ENCODE results near the gene CNN2. TPM values are rescaled to one million over a fixed set of nuclear protein-coding genes. Genes with fewer than 3 reads are reported as not detected.

The CNN2 gene
- total RNA-seq, result 100 to 1,000 TPM; 513 to 519 TPM

DNA sequence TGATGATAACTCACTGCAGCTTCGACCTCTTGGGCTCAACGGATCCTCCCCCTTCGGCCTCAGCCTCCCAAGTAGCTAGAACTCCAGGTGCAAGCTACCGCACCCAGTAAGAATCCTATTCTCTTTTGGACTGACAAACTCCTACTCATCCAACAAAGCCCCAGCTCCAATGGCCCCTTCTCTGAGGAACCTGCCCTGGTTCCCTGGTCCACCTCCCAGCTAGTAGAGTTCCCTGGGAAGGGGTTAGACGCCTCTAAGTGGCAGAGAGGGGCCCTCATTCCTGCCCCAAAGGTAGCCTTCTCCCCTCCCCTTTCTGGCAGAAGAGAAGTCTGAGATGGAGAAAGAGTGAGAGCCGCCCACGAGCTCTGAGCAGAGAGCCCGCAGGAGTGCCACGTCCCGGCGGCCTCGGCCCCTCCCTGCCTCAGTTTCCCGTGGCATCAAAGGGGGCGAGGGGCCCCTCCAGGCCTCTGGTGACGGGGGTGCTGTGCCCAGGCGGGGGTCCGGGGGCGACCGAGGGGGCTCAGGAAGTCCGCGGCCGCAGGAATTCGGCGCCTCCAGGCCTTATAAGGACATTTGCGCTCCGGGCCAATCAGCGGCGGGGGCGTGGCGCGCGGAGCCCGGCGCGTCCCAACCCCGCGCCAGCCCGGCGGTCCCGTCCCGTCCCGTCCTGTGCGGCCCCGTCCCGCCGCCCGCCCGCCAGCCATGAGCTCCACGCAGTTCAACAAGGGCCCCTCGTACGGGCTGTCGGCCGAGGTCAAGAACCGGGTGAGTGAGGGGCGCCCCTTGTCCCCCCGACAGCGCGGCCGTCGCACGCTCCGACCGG lies at the start of gene CNN2:
CNN2 (plus strand) TSS at position 649 of the 823 bp plus-strand sequence; CDS start at position 703, 54 bp downstream.
- Mint-ChIP-seq H3K9me3 (no peaks in the 10 kb centered on the region), H3K27me3 (no peaks in the 10 kb centered on the region), H3K27ac (peak within 1 kb of the TSS; percentile 95), H3K36me3 (ENCODE audit: low read depth) (peaks cover 34% of the 10 kb centered on the region), H3K4me3 (peak within 1 kb of the TSS; percentile 97), H3K4me1 (peaks cover 34% of the 10 kb centered on the region)
- ChIA-PET CTCF (interaction anchor here (0.7 to 5.1 kb wide), 4 partner anchors 12 to 218 kb away, joined by 3 to 34 read pairs (median 6); partner anchors contain the start of genes ABCA7 and ARHGAP45), POLR2A (interaction anchor here (0.9 to 8.8 kb wide), 10 partner anchors 12 to 243 kb away, joined by 3 to 134 read pairs (median 28); partner anchors contain the start of genes ABCA7, ARHGAP45, CIRBP and GPX4)
- DNase-seq, result peak; percentile 78

DNA sequence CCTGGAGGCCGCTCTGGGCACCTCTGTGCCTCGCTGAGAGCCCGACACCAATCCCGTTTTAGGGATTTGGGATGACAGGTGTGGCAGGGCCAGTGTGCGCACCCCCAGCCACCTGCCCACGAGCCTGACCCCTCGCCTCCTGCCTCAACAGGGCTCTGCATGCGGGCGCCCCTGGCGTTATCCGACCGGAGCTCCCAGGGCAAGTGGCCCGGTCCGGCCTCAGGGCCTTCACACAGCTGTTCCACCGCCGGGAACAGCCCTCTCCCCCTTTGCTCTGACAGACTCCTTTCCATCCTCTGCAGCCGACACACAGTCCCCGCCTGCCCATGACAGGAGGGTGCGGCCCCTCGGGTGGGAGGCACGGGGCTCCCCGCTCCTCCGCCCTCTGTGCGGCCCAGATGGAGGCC lies 49.3 kb upstream of the CNN2 start:
- no peak for DNase-seq
- Mint-ChIP-seq H3K36me3 (ENCODE audit: low read depth) (peaks cover 11% of the 10 kb centered on the region), H3K9me3 (no peaks in the 10 kb centered on the region), H3K4me1 (no peaks in the 10 kb centered on the region), H3K27me3 (no peaks in the 10 kb centered on the region), H3K4me3 (no peak overlapping the region), H3K27ac (no peak overlapping the region)
- CTCF ChIA-PET, result no interaction called here
- POLR2A ChIA-PET, result no interaction called here

DNA sequence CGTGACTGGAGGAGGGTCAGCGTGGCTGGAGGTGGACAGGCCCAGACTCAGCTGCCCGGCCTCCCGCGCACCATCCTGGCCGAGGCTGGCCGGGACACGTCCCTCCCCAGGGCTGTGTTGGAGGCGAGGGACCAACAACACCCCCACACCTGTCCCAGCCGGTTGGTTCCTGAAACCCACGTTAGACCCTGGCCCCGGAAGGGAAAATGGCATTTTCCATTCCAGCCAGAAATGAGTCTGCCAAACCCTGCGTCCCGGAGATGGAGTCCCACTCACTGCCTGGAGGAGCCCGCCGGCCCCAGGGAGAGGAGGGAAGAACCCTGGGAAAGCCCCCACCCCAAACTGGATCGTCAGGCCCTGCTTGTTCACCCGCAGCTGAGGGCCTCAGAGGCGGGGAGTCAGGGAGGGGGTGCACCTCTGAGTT lies 47.1 kb upstream of the CNN2 start:
- no peak overlapping the region for H3K4me3 Mint-ChIP-seq
- no peaks in the 10 kb centered on the region for H3K9me3 Mint-ChIP-seq
- ChIA-PET CTCF (interaction anchor here (0.8 kb wide), 1 partner anchor 116 kb away, joined by 3 read pairs; no protein-coding TSS in a partner anchor), POLR2A (no interaction called here)
- no peak for DNase-seq
- H3K4me1 Mint-ChIP-seq, result peaks cover 5% of the 10 kb centered on the region
- H3K27ac Mint-ChIP-seq, result no peak overlapping the region
- H3K36me3 Mint-ChIP-seq (ENCODE audit: low read depth), result no peaks in the 10 kb centered on the region
- H3K27me3 Mint-ChIP-seq, result no peaks in the 10 kb centered on the region

DNA sequence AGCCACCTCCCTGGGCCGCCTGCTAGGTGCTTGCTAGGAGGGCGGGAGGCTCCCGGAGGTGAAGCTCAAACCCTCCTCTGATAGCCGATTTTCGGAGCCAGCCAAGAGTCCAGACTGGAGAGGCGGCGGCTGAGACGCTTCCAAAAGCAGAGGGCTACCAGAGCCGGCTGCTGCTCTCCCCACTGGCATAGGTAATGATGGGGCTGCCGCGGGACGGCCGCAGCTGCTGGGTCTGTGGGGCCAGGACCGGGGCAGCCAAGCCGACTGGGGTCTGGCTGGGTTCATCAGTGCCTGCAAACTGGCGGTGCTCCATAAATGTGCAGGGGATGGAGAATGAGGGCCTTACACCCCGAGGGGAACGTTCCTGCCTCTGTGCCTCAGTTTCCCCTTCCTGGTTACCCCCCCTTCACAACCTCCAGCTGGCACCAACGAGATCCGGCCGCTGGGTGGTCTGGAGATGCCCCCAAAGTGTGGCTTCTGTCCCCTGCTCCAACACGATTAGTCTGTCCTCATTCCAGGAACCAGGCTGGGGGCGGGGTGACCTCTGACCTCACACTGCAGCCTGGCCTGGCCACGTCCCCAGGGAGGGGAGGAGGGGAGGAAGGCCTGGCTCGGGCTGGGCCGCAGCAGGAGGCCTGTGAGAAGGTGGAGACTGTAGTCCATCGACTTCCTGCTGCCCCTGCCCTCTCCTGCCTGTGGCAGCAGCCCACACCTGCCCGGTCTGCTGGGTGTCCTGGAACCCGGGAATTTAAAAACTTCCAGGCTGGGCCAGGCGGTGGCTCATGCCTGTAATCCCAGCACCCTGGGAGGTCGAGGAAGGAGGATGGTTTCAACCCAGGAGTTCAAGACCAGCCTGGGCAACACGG lies 46.0 kb upstream of the CNN2 start:
- ChIA-PET CTCF (interaction anchor here (0.8 to 5.3 kb wide), 3 partner anchors 24 to 117 kb away, joined by 3 to 96 read pairs (median 3); no protein-coding TSS in a partner anchor), POLR2A (no interaction called here)
- no peak for DNase-seq
- Mint-ChIP-seq H3K4me3 (no peak overlapping the region), H3K27ac (no peak overlapping the region), H3K36me3 (ENCODE audit: low read depth) (no peaks in the 10 kb centered on the region), H3K27me3 (no peaks in the 10 kb centered on the region), H3K4me1 (peaks cover 13% of the 10 kb centered on the region), H3K9me3 (no peaks in the 10 kb centered on the region)

DNA sequence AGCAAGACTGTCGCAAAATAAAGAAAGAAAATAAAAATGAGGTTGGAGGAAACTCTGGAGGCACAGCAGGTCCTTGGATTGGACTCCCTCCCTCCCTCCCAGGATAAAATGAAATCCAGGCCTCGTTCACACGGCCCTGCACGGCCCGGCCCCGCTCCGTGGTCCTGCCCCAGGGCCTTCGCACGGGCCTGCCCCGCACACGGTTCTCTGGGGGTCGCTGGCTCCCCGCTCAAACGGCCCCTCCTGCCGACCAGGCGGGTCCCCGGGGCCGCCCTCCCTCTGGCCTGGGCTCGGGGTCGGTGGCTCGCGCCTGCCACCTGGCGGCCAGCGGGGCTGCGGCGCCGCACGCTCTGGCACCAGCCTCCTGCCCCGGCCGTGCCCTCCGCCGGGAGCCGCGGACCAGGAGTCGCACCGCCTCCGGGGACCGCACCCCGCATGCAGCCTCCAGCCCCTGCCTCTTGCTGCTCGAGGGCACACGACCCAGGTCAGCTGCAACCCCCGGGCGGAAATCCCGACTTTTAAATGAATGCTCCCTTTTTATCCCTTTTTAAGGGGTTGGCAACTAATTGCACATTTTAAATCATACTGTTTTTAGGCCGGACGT lies 43.7 kb upstream of the CNN2 start:
- H3K36me3 Mint-ChIP-seq (ENCODE audit: low read depth), result peaks cover 8% of the 10 kb centered on the region
- peak; percentile 79 for DNase-seq
- CTCF ChIA-PET, result interaction anchor here (0.6 to 5.3 kb wide), 5 partner anchors 11 to 119 kb away, joined by 3 to 96 read pairs (median 9); no protein-coding TSS in a partner anchor
- H3K9me3 Mint-ChIP-seq, result no peaks in the 10 kb centered on the region
- no peaks in the 10 kb centered on the region for H3K27me3 Mint-ChIP-seq
- H3K4me1 Mint-ChIP-seq, result peaks cover 20% of the 10 kb centered on the region
- POLR2A ChIA-PET, result interaction anchor here (0.9 to 2.1 kb wide), 4 partner anchors 58 to 119 kb away, joined by 3 to 8 read pairs (median 4); no protein-coding TSS in a partner anchor
- H3K27ac Mint-ChIP-seq, result no peak overlapping the region
- H3K4me3 Mint-ChIP-seq, result no peak overlapping the region

DNA sequence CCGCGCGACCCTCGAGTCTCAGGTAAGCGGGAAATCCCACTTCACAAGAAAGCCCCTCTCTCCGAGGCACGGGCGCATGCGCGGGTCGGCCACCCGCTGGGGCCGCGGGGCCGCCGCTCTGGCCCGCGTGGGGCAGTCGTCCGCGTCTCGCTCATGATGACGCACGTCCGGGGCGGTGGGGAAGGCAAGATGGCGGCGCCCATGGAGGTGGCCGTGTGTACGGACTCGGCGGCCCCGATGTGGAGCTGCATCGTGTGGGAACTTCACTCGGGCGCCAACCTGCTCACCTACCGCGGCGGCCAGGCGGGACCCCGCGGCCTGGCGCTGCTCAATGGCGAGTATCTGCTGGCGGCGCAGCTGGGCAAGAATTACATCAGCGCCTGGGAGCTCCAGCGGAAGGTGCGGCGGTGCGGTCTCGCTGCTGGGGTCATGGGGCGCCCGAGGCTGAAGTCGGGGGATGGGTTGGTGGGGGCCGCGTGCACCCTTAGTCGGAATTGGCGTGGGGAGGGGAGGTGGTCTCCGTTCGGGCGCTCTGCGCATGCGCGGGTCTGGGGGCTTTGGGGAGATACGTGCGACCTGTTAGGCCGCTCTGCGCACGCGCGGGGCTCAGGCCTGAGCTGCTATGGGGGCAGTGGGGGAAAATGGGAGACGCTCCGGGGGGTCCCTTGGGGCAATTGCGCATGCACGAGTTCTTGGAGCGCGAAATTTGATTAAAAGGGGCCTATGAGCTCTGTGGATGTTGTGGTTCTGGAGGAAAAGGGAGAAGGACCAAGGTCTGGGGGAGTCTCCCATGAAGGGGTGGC lies 42.0 kb upstream of the CNN2 start, which contains the start of gene WDR18:
WDR18 (plus strand) TSS at position 181 of the 803 bp plus-strand sequence; CDS start at position 190, 9 bp downstream.
- Mint-ChIP-seq H3K27ac (peak within 1 kb of the TSS; percentile 83), H3K4me1 (peaks cover 22% of the 10 kb centered on the region), H3K4me3 (peak within 1 kb of the TSS; percentile 91), H3K36me3 (ENCODE audit: low read depth) (peaks cover 8% of the 10 kb centered on the region), H3K9me3 (no peaks in the 10 kb centered on the region), H3K27me3 (no peaks in the 10 kb centered on the region)
- peak; percentile 91 for DNase-seq
- ChIA-PET CTCF (interaction anchor here (0.6 to 5.3 kb wide), 25 partner anchors 9 to 478 kb away, joined by 3 to 96 read pairs (median 4); partner anchors contain the start of genes ARHGAP45, CFD, MED16 and RNU6-9), POLR2A (interaction anchor here (0.8 to 3.1 kb wide), 21 partner anchors 11 to 285 kb away, joined by 3 to 20 read pairs (median 4); partner anchors contain the start of genes ABCA7, ARHGAP45, CIRBP and RNU6-2)

DNA sequence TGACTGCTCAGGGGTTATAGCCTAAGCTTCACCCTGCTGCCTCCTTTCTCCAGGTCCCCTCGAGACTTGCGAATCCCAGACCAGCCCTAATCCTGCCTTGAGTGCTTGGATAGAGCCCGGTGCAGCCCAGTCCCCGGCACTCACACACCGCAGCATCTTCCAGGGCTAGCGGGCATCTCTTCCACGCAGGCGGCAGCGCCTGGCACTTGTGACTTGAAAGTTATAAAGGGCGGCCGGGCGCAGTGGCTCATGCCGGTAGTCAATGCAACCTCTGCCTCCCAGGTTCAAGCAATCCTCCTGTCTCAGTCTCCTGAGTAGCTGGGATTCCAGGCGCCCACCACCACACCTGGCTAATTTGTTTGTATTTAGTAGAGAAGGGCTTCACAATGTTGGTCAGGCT lies 40.3 kb upstream of the CNN2 start:
- CTCF ChIA-PET, result no interaction called here
- Mint-ChIP-seq H3K9me3 (no peaks in the 10 kb centered on the region), H3K4me3 (peak overlapping the region; percentile 91), H3K27me3 (no peaks in the 10 kb centered on the region), H3K4me1 (peaks cover 22% of the 10 kb centered on the region), H3K27ac (no peak overlapping the region), H3K36me3 (ENCODE audit: low read depth) (peaks cover 15% of the 10 kb centered on the region)
- no peak for DNase-seq
- POLR2A ChIA-PET, result interaction anchor here (3.1 kb wide), 1 partner anchor 34 kb away, joined by 17 read pairs; the partner anchor contains the start of genes RNU6-2 and TMEM259

DNA sequence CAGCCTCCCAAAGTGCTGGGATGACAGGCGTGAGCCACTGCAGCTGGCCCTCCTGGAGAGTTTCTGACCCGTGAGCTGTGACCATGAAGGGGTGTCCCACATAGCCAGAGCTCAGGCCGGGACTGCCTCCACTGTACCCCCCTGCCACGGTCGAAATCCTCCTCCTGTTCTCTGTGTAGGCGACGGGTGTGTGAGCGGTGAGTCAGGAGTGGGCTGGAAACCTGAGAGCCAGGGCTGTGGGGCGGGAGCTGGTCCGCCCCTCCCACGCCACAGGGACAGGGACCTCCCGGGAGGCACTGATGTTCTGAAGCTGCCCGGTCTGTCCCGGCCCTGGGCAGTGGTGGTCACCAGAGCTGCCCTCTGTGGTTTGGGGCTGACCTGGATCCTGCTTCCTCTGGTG lies 38.3 kb upstream of the CNN2 start:
- Mint-ChIP-seq H3K4me3 (no peak overlapping the region), H3K9me3 (no peaks in the 10 kb centered on the region), H3K27me3 (no peaks in the 10 kb centered on the region), H3K4me1 (peaks cover 20% of the 10 kb centered on the region), H3K36me3 (ENCODE audit: low read depth) (peaks cover 18% of the 10 kb centered on the region), H3K27ac (no peak overlapping the region)
- ChIA-PET POLR2A (no interaction called here), CTCF (no interaction called here)
- DNase-seq, result no peak

DNA sequence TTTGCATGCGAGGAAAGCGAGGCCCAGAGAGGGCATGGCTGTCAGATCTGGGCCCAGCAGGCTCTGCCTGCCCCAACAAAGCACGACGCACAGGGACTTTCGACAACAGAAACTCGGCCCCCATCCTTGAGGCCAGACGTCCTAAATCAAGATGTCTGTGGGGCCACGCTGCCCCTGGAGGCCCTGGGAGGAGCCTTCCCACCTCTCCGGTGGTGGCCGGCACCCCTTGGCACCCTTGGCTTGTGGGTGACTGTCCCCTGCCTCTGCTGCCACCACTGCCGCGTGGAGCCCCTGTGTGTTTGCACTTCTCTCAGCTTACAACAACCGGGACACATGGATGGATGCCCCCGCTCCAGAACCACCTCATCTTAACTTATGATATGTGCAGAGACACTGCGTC lies 37.9 kb upstream of the CNN2 start:
- Mint-ChIP-seq H3K4me3 (no peak overlapping the region), H3K36me3 (ENCODE audit: low read depth) (peaks cover 20% of the 10 kb centered on the region), H3K4me1 (peaks cover 20% of the 10 kb centered on the region), H3K27me3 (no peaks in the 10 kb centered on the region), H3K27ac (no peak overlapping the region), H3K9me3 (no peaks in the 10 kb centered on the region)
- no peak for DNase-seq
- POLR2A ChIA-PET, result no interaction called here
- CTCF ChIA-PET, result no interaction called here

DNA sequence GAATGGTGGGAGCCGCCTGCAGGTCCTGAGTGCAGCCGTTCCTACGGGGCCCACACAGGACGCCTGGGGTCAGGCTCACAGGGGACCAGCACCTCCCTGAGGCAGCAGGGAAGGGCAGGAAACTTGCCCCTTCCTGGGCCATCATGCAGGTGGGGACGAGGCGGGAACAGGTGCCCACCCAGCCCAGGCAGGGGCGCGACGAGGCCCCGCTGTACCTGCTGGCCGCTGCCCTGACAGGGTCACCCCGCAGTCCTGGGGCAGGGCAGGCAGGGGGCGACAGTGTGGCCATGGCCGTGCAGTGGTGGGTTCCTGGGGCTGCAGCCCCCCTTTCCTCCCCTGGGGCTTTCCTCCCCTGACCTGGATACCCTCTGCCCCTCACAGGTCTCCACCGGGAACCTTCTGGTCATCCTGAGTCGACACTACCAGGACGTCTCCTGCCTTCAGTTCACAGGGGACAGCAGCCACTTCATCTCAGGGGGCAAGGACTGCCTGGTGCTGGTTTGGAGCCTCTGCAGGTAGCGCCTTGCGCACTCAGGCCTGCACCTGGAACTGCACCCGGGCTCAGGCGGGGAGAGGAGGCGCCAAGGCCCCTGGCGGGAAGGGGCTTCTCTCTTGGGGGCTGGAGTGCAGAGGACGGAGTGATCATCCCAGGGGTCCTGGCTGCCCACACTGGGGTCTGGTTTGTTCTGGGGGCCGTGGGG lies 36.9 kb upstream of the CNN2 start:
- no peak overlapping the region for H3K4me3 Mint-ChIP-seq
- POLR2A ChIA-PET, result no interaction called here
- CTCF ChIA-PET, result no interaction called here

DNA sequence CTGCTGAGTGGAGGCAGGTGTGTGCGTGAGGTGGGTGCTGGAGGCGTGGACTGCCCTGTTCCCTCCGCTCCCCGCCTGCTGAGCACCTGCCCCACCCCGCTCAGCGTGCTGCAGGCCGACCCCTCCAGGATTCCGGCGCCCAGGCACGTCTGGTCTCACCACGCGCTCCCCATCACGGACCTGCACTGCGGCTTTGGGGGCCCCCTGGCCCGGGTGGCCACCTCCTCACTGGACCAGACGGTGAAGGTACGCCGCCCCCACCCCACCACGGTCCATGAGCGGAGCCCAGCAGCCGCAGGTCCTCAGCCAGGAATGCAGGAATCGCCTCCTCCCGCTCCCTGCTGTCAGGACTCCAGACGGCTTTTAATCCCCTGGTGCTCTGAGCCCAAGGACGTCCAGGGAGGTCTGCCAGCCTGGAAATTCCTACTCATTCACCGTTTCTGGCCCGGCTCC lies 36.3 kb upstream of the CNN2 start:
- Mint-ChIP-seq H3K36me3 (ENCODE audit: low read depth) (peaks cover 20% of the 10 kb centered on the region), H3K9me3 (no peaks in the 10 kb centered on the region), H3K4me3 (no peak overlapping the region), H3K4me1 (peaks cover 10% of the 10 kb centered on the region), H3K27ac (no peak overlapping the region), H3K27me3 (no peaks in the 10 kb centered on the region)
- POLR2A ChIA-PET, result no interaction called here
- CTCF ChIA-PET, result no interaction called here
- DNase-seq, result no peak

More for the DNA sequence above, 36.9 kb upstream of the CNN2 start:
- no peak for DNase-seq
- H3K9me3 Mint-ChIP-seq, result no peaks in the 10 kb centered on the region
- H3K4me1 Mint-ChIP-seq, result peaks cover 16% of the 10 kb centered on the region
- H3K27ac Mint-ChIP-seq, result no peak overlapping the region
- peaks cover 20% of the 10 kb centered on the region for H3K36me3 Mint-ChIP-seq (ENCODE audit: low read depth)
- H3K27me3 Mint-ChIP-seq, result no peaks in the 10 kb centered on the region

Measured in activated CD4-positive, alpha-beta memory T cell treated with anti-CD3 and anti-CD28 coated beads, Interleukin-2, amount 10 ng/mL, durations not matched to agents 7 days and 5 days (primary cell).